ENCODE results near the gene FTO. TPM values are rescaled to one million over a fixed set of nuclear protein-coding genes. Genes with fewer than 3 reads are reported as not detected.

FTO gene
- total and polyA plus RNA-seq, 2 of the 13 experiments (the other 11 are each of a cell fraction or from before 2014, with no cell fraction given), result 41.6 to 55.8 TPM

DNA sequence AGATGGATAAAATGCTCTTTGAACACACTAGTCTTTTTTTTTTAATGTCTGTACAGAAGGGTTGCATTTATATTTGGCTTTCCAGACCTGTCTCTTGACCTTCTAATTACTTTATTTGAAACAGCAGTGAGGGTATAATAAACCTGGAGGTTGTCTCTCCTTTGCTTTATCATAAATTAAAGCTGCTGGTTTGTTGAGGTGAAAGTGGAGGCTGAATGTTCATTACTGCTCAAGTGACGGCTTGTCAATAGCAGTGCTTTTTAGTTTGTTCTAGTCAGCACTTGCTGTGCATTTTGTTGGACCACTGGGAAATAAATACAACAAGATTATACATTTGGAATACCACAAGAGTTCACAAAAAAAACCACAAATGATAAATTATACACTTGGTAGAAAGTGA lies 318.4 kb downstream of the FTO start:
- Histone ChIP-seq H3K27ac (ENCODE audit: extremely low read length, insufficient read depth, low read length) (no peak overlapping the region), H3K4me3 (replicated peaks in 1 of 3; ENCODE audit: insufficient read depth in 1 of 3, low read depth in 2 of 3, low read length in 3 of 3) (no peak overlapping the region), H2AFZ (ENCODE audit: low read length) (no peak overlapping the region), H3K9ac (ENCODE audit: insufficient read depth, low read depth, low read length) (no peak overlapping the region), H3K27me3 (ENCODE audit: control insufficient read depth in 1 of 2, insufficient read depth in 2 of 2, low read length in 2 of 2) (no peaks in the 10 kb centered on the region), H3K9me3 (ENCODE audit: low read length) (no peaks in the 10 kb centered on the region), H4K20me1 (ENCODE audit: insufficient read depth, low read length) (no peaks in the 10 kb centered on the region), H3K36me3 (replicated peaks in 1 of 2; ENCODE audit: control insufficient read depth in 1 of 2, insufficient read depth in 2 of 2, low read length in 2 of 2) (no peaks in the 10 kb centered on the region), H3K79me2 (ENCODE audit: insufficient read depth, low read length) (no peaks in the 10 kb centered on the region), H3K4me2 (ENCODE audit: low read depth, low read length) (no peak overlapping the region), H3K4me1 (ENCODE audit: insufficient read depth, low read length) (no peaks in the 10 kb centered on the region)
- WGBS (ENCODE audit: low lambda C conversion rate), result 97% methylated on average over 1 of the region's 1 CpG
- POLR2A ChIA-PET, result no interaction called here
- no peak for TF ChIP-seq SP2 (CRISPR knock-in tag; IDR thresholded peaks at IDR 0.05)
- no peak for TF ChIP-seq YY1 (IDR thresholded peaks at IDR 0.05; ENCODE audit: insufficient read depth, insufficient replicate concordance, low read depth, low read length)
- TF ChIP-seq, protein P1, sequence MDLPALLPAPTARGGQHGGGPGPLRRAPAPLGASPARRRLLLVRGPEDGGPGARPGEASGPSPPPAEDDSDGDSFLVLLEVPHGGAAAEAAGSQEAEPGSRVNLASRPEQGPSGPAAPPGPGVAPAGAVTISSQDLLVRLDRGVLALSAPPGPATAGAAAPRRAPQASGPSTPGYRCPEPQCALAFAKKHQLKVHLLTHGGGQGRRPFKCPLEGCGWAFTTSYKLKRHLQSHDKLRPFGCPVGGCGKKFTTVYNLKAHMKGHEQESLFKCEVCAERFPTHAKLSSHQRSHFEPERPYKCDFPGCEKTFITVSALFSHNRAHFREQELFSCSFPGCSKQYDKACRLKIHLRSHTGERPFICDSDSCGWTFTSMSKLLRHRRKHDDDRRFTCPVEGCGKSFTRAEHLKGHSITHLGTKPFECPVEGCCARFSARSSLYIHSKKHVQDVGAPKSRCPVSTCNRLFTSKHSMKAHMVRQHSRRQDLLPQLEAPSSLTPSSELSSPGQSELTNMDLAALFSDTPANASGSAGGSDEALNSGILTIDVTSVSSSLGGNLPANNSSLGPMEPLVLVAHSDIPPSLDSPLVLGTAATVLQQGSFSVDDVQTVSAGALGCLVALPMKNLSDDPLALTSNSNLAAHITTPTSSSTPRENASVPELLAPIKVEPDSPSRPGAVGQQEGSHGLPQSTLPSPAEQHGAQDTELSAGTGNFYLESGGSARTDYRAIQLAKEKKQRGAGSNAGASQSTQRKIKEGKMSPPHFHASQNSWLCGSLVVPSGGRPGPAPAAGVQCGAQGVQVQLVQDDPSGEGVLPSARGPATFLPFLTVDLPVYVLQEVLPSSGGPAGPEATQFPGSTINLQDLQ (CRISPR knock-in tag; IDR thresholded peaks at IDR 0.05), result no peak
- no peak for TF ChIP-seq MXD4 (CRISPR knock-in tag; IDR thresholded peaks at IDR 0.05)
- TF ChIP-seq ARNT (IDR thresholded peaks at IDR 0.05), result no peak
- TF ChIP-seq FOXP1 (IDR thresholded peaks at IDR 0.05), result no peak
- no peak for TF ChIP-seq FOXP1 (CRISPR knock-in tag; IDR thresholded peaks at IDR 0.05)
- no peak for TF ChIP-seq MAFG (CRISPR knock-in tag; IDR thresholded peaks at IDR 0.05)
- no peak for TF ChIP-seq EEA1 (CRISPR knock-in tag; IDR thresholded peaks at IDR 0.05; ENCODE audit: borderline replicate concordance)
- TF ChIP-seq ZNF484 (CRISPR knock-in tag; IDR thresholded peaks at IDR 0.05; ENCODE audit: borderline replicate concordance, low read depth), result no peak
- BruUV-seq (replicated peaks), result no TSS peak
- intact Hi-C loops (cut with micrococcal nuclease; ENCODE audit: unreplicated experiment) (no loop called here), in situ Hi-C loops (cut with HindIII; ENCODE audit: extremely low pct_ligation_motif_present, low pct_unique_long_range_greater_than_20kb) (no loop called here)
- CTCF ChIA-PET (ENCODE audit: low intra/inter-chr PET ratio, low total read pairs), result no interaction called here
- FAIRE-seq (no peak), ATAC-seq (no peak), DNase-seq (ENCODE audit: low spot score) (no peak)
